Suprapubic skin (tissue), 3 donors: ENCODE results near the gene COX4I1.

Source experiments
- CTCF ChIP-seq, 2 donors: fragments of 200-600 bp in 1 of 2; fragments of 450-650 bp in 1 of 2; sonication (generic) in 1 of 2; IDR thresholded peaks; one replicate each; pipeline ENCODE4 v1.5.1; 2016 to 2019; ENCODE audit warnings: antibody characterized with exemption in 2 of 2, mild to moderate bottlenecking in 1 of 2, moderate library complexity in 1 of 2
- EP300 ChIP-seq: sonication (generic); formaldehyde crosslinking; IDR thresholded peaks from one replicate; pipeline ENCODE4 v1.6.1; 2017; ENCODE audit warnings: antibody characterized with exemption
- POLR2A ChIP-seq, 2 donors: fragments of 450-650 bp; IDR thresholded peaks; one replicate each; pipeline ENCODE4 v1.6.1; 2017; ENCODE audit warnings: antibody characterized with exemption in 2 of 2, mild to moderate bottlenecking in 2 of 2, moderate library complexity in 2 of 2

- TF ChIP-seq CTCF (IDR thresholded peaks at IDR 0.05) (no peak), EP300 (no peak), POLR2A (IDR thresholded peaks at IDR 0.05) (no peak)
Observed at GRCh38 chr16:85810097-85810741, 10.7 kb downstream of the COX4I1 start.
